SK-N-SH treated with all-trans-retinoic acid at 6 μM for 48 hours (cell line): ENCODE measurements around the gene PRSS36.

ENCODE experiments used
- CSDC2 ChIP-seq: fragments of 250-450 bp; sonication (Bioruptor Pico); IDR thresholded peaks from 2 replicates; pipeline ENCODE4 v1.5.0; 2020; ENCODE audit warnings: mild to moderate bottlenecking, moderate library complexity
- ESRRG ChIP-seq: fragments of 250-450 bp; sonication (Bioruptor Pico); IDR thresholded peaks from 2 replicates; pipeline ENCODE4 v1.6.1; 2021; ENCODE audit warnings: mild to moderate bottlenecking
- PATZ1 ChIP-seq: fragments of 250-450 bp; sonication (Bioruptor Pico); IDR thresholded peaks from 2 replicates; pipeline ENCODE4 v1.8.0; 2020; ENCODE audit warnings: mild to moderate bottlenecking, moderate library complexity, borderline replicate concordance
- PPARA ChIP-seq: fragments of 250-450 bp; sonication (Bioruptor Pico); IDR thresholded peaks from 2 replicates; pipeline ENCODE4 v1.5.0; 2020; ENCODE audit warnings: mild to moderate bottlenecking, borderline replicate concordance
- RARB ChIP-seq: fragments of 250-450 bp; sonication (Bioruptor Pico); IDR thresholded peaks from 2 replicates; pipeline ENCODE4 v1.8.0; 2021; ENCODE audit warnings: mild to moderate bottlenecking, moderate library complexity
- TCF4 ChIP-seq: fragments of 250-450 bp; sonication (Bioruptor Pico); IDR thresholded peaks from 2 replicates; pipeline ENCODE4 v1.8.0; 2021; ENCODE audit warnings: mild to moderate bottlenecking, moderate library complexity, borderline replicate concordance
- TOX ChIP-seq: fragments of 250-450 bp; sonication (Bioruptor Pico); IDR thresholded peaks from 2 replicates; pipeline ENCODE4 v1.8.0; 2021; ENCODE audit warnings: mild to moderate bottlenecking, moderate library complexity, borderline replicate concordance
- ZNF70 ChIP-seq: fragments of 450-650 bp; formaldehyde crosslinking; IDR thresholded peaks from 2 replicates; pipeline ENCODE4 v1.5.0; 2020; ENCODE audit warnings: mild to moderate bottlenecking, moderate library complexity
- ZNF8 ChIP-seq: fragments of 450-650 bp; formaldehyde crosslinking; IDR thresholded peaks from 2 replicates; pipeline ENCODE4 v1.5.0; 2020; ENCODE audit warnings: mild to moderate bottlenecking, moderate library complexity

DNA sequence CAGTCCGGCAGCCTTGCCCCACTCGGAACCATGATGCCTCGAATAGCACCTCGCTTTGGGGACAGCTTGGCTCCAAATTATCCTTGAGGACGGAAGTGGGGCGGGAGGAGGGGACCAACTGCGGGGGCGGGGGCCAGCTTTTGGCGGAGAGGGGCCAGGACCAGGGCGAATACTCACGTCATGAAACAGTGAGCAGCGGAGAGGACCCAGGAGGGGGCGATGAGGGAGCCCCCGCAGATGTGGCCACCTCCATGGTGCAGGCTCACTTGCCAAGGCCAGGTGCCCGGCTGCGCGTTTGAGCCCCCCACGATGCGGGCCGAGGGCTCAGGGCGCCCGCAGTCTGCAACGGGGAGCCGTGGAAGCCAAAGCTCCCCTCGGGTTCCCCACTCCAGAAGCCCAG, 970 bp downstream of the PRSS36 start:
- TF ChIP-seq PATZ1: no peak
- TF ChIP-seq CSDC2 (CRISPR knock-in tag): no peak
- no peak for TF ChIP-seq TOX
- no peak for TF ChIP-seq TCF4 (CRISPR knock-in tag)
- TF ChIP-seq ZNF8 (CRISPR knock-in tag): no peak
- TF ChIP-seq PPARA: no peak
- no peak for TF ChIP-seq ESRRG
- TF ChIP-seq ZNF70 (CRISPR knock-in tag): no peak
- TF ChIP-seq RARB (CRISPR knock-in tag): no peak
